ENCODE results near the gene PTGES2.
"Not testable (repeated sequence)": the region's sequence is repeated elsewhere in the genome, so short reads cannot be mapped to it uniquely, and the experiment has no call there.

The PTGES2 gene

GRCh38 chr9:128136816-128137793 lies 9.6 kb upstream of the PTGES2 start:
- TF ChIP-seq LEF1 (IDR thresholded peaks at IDR 0.05; ENCODE audit: borderline replicate concordance) (no peak), FOXM1 (IDR thresholded peaks at IDR 0.05; ENCODE audit: borderline replicate concordance) (no peak), ZNF384 (IDR thresholded peaks at IDR 0.05) (no peak), NFRKB (IDR thresholded peaks at IDR 0.05) (no peak), BHLHE40 (IDR thresholded peaks at IDR 0.05; ENCODE audit: borderline replicate concordance) (no peak), CTBP1 (IDR thresholded peaks at IDR 0.05; ENCODE audit: borderline replicate concordance) (no peak), FOXK2 (IDR thresholded peaks at IDR 0.05) (no peak), ARNT (IDR thresholded peaks at IDR 0.05) (no peak), SUZ12 (IDR thresholded peaks at IDR 0.05) (no peak)
- DNase-seq (ENCODE audit: extremely low spot score), result no peak
- ChIA-PET CTCF (interaction anchor here (1.1 kb wide), 2 partner anchors 13 kb away, joined by 4 to 6 read pairs; partner anchors contain the start of gene LCN2), POLR2A (interaction anchor here (1.3 kb wide), 1 partner anchor 22 kb away, joined by 3 read pairs; no protein-coding TSS in a partner anchor)

GRCh38 chr9:128135561-128135960 lies 8.0 kb upstream of the PTGES2 start:
- CTCF ChIA-PET; DNase-seq (ENCODE audit: extremely low spot score); POLR2A ChIA-PET: not testable (repeated sequence)

DNA sequence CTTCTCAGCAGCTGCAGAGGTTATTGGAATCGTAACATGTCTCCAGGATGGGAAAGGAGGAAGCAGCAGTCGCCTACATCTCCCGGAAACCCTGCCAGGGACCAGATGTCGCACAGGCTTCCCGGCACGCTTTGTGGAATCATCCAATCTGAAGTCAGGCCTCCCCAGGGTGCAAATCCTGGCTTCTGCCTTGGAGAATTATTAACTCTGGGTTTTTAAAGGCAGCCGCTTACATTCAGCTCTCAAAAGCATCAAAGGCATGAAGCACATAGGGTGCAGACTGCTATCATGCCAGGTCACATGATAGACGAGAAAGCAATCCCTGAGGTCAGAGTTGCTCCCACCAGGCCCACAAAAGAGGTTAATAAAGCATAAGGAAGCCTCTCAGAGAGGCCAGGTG lies 4.6 kb upstream of the PTGES2 start:
- POLR2A ChIA-PET; DNase-seq (ENCODE audit: extremely low spot score); CTCF ChIA-PET: not testable (repeated sequence)

DNA sequence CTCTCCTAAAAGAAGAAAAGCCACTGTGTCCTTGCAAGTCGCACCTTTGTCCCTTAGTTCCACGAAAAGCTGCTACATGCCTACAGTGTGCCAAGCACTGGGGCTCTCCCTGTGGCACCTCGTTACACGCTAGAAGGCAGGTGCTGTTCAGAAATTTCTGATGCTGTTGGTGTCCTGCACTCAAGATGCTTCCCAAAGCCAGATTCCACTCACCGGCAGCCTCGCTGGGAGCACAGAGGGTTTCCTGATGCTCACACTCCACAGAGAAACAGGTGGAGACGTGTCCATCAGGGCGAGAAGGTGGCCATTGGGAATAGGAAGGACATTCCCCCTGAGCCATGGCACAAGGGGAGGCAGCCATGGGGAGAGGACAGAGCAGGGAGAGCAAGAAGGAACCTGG lies 3.8 kb upstream of the PTGES2 start:
- CTCF ChIA-PET; POLR2A ChIA-PET; DNase-seq (ENCODE audit: extremely low spot score): not testable (repeated sequence)

DNA sequence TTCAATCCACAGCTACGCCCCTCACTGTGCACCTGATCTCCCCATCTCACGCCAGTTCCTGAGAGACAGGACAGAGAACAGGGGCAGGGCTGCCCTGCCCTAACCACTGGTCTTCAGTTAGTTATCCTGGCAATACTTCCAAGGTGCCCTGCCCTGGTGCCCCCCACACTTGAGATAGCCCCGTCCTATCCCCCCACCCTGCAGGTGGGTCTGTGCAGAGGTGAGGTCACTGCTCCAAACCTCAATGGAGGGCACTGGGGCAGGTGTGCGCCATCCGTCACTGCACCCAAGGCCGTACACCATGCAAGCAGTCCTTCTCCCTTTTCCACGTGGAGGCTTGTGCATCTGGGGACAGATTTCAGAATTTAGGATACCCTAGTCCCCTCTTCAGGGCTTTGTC lies 3.1 kb upstream of the PTGES2 start:
- CTCF ChIA-PET; DNase-seq (ENCODE audit: extremely low spot score); POLR2A ChIA-PET: not testable (repeated sequence)

GRCh38 chr9:128129976-128130590 lies 2.6 kb upstream of the PTGES2 start:
- DNase-seq (ENCODE audit: extremely low spot score); CTCF ChIA-PET: not testable (repeated sequence)

GRCh38 chr9:128128836-128129590 lies 1.5 kb upstream of the PTGES2 start:
- DNase-seq (ENCODE audit: extremely low spot score), result no peak
- CTCF ChIA-PET, result interaction anchor here (1.4 kb wide), 1 partner anchor 11 kb away, joined by 6 read pairs; no protein-coding TSS in a partner anchor
- POLR2A ChIA-PET, result interaction anchor here (1.3 kb wide), 1 partner anchor 212 kb away, joined by 3 read pairs; no protein-coding TSS in a partner anchor
- TF ChIP-seq NFRKB (IDR thresholded peaks at IDR 0.05), result no peak
- no peak for TF ChIP-seq FOXK2 (IDR thresholded peaks at IDR 0.05)
- no peak for TF ChIP-seq SUZ12 (IDR thresholded peaks at IDR 0.05)
- no peak for TF ChIP-seq L3MBTL2 (conservative IDR thresholded peaks at IDR 0.05)
- TF ChIP-seq TARDBP (IDR thresholded peaks at IDR 0.05), result no peak
- TF ChIP-seq LEF1 (IDR thresholded peaks at IDR 0.05; ENCODE audit: borderline replicate concordance), result no peak
- TF ChIP-seq ZNF384 (IDR thresholded peaks at IDR 0.05), result no peak
- TF ChIP-seq FOXA1 (IDR thresholded peaks at IDR 0.05), result no peak
- no peak for TF ChIP-seq SP1 (IDR thresholded peaks at IDR 0.05)
- TF ChIP-seq CTBP1 (IDR thresholded peaks at IDR 0.05; ENCODE audit: borderline replicate concordance), result no peak
- no peak for TF ChIP-seq HDGF (IDR thresholded peaks at IDR 0.05; ENCODE audit: borderline replicate concordance)
- TF ChIP-seq ELF4 (IDR thresholded peaks at IDR 0.05), result no peak
- no peak for TF ChIP-seq FOXM1 (IDR thresholded peaks at IDR 0.05; ENCODE audit: borderline replicate concordance)
- no peak for TF ChIP-seq PKNOX1 (IDR thresholded peaks at IDR 0.05)
- no peak for TF ChIP-seq ARNT (IDR thresholded peaks at IDR 0.05)
- no peak for TF ChIP-seq BHLHE40 (IDR thresholded peaks at IDR 0.05; ENCODE audit: borderline replicate concordance)

More at GRCh38 chr9:128129976-128130590, 2.6 kb upstream of the PTGES2 start:
- POLR2A ChIA-PET, result not testable (repeated sequence)

Measured in HEK293T (cell line).